ENCODE measurements around the gene MS4A6A.
"Not testable (repeated sequence)": the region's sequence is repeated elsewhere in the genome, so short reads cannot be mapped to it uniquely, and the experiment has no call there.

The MS4A6A gene

DNA sequence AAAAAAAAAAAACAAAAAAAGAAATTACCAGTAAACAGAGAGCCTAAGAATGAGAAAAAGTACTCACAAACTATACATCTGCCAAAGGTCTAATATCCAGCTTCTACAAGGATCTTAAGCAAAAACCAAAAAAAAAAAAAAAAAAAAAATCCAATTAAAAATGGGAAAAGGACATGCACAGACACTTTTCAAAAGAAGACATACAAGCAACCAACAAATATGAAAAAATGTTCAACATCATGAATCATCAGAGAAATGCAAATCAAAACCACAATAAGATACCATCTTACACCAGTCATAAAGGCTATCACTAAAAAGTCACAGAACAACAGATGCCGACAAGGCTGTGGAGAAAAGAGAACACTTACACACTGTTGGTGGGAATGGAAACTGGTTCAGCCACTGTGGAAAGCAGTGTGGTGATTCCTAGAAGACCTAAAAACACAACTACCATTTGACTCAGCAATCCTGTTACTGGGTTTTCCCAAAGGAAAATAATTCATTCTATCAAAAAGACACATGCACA is 18.3 kb downstream of the MS4A6A start:
- TF ChIP-seq, protein P1, sequence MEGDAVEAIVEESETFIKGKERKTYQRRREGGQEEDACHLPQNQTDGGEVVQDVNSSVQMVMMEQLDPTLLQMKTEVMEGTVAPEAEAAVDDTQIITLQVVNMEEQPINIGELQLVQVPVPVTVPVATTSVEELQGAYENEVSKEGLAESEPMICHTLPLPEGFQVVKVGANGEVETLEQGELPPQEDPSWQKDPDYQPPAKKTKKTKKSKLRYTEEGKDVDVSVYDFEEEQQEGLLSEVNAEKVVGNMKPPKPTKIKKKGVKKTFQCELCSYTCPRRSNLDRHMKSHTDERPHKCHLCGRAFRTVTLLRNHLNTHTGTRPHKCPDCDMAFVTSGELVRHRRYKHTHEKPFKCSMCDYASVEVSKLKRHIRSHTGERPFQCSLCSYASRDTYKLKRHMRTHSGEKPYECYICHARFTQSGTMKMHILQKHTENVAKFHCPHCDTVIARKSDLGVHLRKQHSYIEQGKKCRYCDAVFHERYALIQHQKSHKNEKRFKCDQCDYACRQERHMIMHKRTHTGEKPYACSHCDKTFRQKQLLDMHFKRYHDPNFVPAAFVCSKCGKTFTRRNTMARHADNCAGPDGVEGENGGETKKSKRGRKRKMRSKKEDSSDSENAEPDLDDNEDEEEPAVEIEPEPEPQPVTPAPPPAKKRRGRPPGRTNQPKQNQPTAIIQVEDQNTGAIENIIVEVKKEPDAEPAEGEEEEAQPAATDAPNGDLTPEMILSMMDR (IDR thresholded peaks at IDR 0.05; ENCODE audit: control insufficient read depth, extremely low read depth, insufficient read depth): no peak
- no peak for DNase-seq (ENCODE audit: low read depth)

DNA sequence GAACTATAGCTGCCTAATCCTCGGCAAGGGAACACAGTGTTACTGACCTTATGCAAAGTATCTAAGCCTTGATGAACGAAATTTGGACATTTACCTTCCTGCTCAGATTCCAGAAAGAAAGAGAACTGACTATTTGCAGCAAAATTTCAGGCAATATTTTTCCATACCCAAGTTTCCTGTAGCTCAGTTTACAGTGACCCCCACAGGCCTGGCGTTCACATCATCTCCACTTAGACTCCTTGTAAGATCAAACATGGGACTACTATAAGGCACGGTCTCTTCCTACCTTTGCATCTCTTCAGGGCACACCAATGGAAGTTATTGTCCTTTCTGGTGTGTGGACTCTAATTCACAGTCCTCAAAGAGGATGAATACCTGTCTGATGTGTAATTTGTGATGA is 21.1 kb downstream of the MS4A6A start:
- H3K4me3 ChIP-seq (ENCODE audit: low read depth, low read length): no peak overlapping the region
- TF ChIP-seq, protein P1 (IDR thresholded peaks at IDR 0.05; ENCODE audit: control insufficient read depth, extremely low read depth, insufficient read depth): no peak
- no peak for DNase-seq (ENCODE audit: low read depth)

More for the DNA sequence above, 18.3 kb downstream of the MS4A6A start:
- H3K4me3 ChIP-seq (ENCODE audit: low read depth, low read length): no peak overlapping the region

DNA sequence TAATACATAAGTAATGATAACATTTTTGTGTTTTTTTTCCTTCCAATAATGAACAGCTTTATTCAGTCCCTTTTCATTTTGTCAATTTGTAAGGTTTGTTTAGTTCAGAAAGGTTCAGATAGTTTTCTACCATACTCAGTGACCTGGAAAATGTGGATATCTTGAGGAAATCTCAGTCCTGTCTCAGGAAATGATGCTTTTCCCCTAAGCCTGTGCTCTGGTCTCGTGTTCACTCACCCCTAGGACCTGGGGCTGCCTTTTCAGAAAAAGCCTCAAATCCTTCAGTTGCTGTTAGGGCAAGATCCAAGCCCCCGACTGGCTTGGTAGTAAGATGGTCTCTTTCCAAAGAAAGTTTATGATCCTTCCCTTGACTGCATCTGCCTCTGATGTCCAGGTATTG is 21.8 kb downstream of the MS4A6A start:
- H3K4me3 ChIP-seq (ENCODE audit: low read depth, low read length): no peak overlapping the region
- TF ChIP-seq, protein P1 (IDR thresholded peaks at IDR 0.05; ENCODE audit: control insufficient read depth, extremely low read depth, insufficient read depth): no peak
- no peak for DNase-seq (ENCODE audit: low read depth)

DNA sequence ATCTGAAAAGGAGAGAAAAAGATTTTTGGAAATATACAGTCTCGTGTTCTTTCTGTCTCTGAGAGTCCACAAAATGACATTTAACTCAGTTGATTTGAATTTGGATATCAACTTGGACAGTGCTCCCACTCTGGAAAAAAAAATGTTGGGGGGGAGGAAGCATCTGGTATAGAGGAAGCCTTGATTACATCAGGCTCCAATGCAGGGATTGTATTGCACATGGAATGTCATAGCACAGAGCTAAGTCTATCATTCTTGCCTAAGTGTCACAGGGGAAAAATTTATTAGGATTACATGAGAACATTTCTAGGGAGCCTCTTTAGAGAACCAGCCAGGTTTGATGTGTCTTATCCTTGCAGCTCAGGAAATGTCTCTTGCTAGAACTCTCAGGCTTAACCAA is 23.0 kb downstream of the MS4A6A start:
- TF ChIP-seq, protein P1 (IDR thresholded peaks at IDR 0.05; ENCODE audit: control insufficient read depth, extremely low read depth, insufficient read depth): no peak

DNA sequence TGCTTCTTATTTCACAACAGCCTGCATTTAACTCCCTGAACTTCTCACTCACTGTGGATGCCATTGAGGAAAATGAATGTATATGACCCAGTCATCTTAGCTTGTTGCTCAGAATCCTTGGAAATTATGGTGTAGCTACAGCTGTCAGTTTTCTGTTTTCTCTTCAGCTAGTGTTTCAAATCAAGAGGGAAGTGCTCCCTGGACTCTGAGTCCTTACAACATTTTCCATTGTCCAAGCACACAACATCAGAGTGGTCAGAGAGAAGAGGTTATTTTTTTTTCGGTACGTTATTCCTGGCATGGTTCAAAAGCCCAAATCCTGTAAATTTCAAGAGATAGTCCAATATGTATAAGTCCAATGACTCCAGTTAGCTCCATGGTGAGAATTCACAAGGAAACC is 23.6 kb downstream of the MS4A6A start:
- H3K4me3 ChIP-seq (ENCODE audit: low read depth, low read length): no peak overlapping the region
- DNase-seq (ENCODE audit: low read depth): no peak
- TF ChIP-seq, protein P1 (IDR thresholded peaks at IDR 0.05; ENCODE audit: control insufficient read depth, extremely low read depth, insufficient read depth): no peak

More for the DNA sequence above, 23.0 kb downstream of the MS4A6A start:
- H3K4me3 ChIP-seq (ENCODE audit: low read depth, low read length): no peak overlapping the region
- no peak for DNase-seq (ENCODE audit: low read depth)

DNA sequence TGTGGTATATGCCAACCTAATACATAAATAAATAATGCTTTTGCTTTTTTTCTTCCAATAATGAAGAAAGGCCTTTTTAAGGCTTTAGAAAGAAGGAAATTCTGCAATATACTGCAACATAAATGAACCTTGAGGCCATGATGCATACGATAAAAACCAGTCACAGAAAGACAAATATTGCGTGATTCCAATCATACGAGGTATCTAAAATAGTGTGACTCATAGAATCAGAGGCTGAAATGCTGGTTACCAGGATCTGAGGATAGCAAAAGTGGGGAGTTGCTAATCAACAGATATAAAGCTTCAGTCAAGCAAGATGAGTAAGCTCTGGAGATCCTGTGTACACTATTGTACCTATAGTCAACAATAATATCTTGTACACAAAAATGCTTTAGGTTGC is 24.2 kb downstream of the MS4A6A start:
- no peak for DNase-seq (ENCODE audit: low read depth)
- TF ChIP-seq, protein P1 (IDR thresholded peaks at IDR 0.05; ENCODE audit: control insufficient read depth, extremely low read depth, insufficient read depth): no peak
- no peak overlapping the region for H3K4me3 ChIP-seq (ENCODE audit: low read depth, low read length)

DNA sequence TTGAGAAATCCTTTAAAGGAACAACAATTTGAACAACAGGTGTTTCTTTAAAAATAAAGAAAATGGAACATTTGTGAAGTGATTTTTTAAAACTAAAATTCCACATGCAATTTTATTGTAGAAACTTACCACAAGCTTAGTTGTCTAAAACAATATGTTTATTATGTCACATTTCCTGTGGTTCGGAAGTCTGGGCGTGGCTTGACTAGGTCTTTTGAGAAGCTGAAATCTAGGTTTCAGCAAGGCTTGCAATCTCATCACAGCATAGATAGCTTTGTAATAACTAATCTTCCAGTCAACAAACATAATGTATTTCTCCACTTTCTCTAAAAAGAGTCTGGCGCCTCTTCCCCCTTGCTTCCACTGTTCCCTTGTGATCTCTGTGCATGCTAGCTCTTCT is 27.0 kb downstream of the MS4A6A start:
- DNase-seq (ENCODE audit: low read depth): no peak
- TF ChIP-seq, protein P1 (IDR thresholded peaks at IDR 0.05; ENCODE audit: control insufficient read depth, extremely low read depth, insufficient read depth): no peak

DNA sequence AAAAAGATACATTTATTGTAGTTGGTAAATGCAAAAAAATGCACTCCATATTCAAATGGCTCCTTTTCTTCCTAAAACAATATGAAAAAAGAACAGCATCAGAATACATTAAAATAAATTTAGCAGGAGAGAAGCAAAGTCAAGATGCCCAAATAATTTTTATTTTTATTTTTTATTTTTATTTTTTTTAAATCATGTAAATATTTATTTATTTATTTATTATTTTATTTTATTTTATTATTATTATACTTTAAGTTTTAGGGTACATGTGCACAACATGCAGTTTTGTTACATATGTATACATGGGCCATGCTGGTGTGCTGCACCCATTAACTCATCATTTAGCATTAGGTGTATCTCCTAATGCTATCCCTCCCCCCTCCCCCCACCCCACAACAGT is 30.2 kb downstream of the MS4A6A start:
- not testable (repeated sequence) for DNase-seq (ENCODE audit: low read depth); H3K4me3 ChIP-seq (ENCODE audit: low read depth, low read length)

More for the DNA sequence above, 27.0 kb downstream of the MS4A6A start:
- no peak overlapping the region for H3K4me3 ChIP-seq (ENCODE audit: low read depth, low read length)

Data from LNCaP clone FGC (cell line).